Measurements from ENCODE around the gene EVC2.

DNA sequence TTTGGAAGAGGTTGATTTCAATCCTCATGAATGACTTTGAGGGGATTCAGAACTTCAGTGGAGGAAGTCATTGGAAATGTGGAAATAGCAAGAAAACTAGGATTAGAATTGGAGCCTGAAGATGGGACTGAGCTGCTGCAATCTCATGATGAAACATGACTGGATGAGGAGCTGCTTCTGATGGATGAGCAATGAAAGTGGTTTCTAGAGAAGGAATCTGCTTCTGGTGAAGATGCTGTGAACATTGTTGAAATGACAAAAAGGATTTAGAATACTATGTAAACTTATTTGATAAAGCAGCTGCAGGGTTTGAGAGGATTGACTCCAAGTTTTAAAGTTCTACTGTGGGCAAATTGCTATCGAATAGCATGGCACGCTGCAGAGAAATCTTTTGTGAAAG lies 29.7 kb upstream of the EVC2 start:
- TF ChIP-seq, protein P1, sequence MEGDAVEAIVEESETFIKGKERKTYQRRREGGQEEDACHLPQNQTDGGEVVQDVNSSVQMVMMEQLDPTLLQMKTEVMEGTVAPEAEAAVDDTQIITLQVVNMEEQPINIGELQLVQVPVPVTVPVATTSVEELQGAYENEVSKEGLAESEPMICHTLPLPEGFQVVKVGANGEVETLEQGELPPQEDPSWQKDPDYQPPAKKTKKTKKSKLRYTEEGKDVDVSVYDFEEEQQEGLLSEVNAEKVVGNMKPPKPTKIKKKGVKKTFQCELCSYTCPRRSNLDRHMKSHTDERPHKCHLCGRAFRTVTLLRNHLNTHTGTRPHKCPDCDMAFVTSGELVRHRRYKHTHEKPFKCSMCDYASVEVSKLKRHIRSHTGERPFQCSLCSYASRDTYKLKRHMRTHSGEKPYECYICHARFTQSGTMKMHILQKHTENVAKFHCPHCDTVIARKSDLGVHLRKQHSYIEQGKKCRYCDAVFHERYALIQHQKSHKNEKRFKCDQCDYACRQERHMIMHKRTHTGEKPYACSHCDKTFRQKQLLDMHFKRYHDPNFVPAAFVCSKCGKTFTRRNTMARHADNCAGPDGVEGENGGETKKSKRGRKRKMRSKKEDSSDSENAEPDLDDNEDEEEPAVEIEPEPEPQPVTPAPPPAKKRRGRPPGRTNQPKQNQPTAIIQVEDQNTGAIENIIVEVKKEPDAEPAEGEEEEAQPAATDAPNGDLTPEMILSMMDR (IDR thresholded peaks at IDR 0.05; ENCODE audit: low read length): no peak
- TF ChIP-seq EZH2 (optimal IDR thresholded peaks at IDR 0.05; ENCODE audit: low read depth, low read length): no peak
- no peak for TF ChIP-seq EZH2phosphoT487 (IDR thresholded peaks at IDR 0.05; ENCODE audit: low read length)

Measured in MM.1S (cell line).